ENCODE measurements around the gene ECE2.

DNA sequence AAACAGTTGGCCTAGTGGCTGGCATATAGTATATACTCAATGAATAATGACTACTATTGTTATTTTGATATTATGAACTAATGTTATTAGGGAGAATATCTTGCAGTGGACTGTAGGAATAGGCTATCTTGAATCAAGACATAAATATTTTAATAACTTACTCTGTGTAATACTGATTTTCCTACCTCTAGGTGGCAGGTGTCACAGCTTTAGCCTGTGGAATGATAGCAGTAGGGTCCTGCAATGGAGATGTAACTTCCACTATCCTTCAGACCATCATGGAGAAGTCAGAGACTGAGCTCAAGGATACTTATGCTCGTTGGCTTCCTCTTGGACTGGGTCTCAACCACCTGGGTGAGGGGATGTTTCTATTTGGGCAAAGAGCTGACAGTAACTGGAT is 29.8 kb downstream of the ECE2 start:
- no peak for TF ChIP-seq POLR2A (IDR thresholded peaks at IDR 0.05)
- TF ChIP-seq, protein P1, sequence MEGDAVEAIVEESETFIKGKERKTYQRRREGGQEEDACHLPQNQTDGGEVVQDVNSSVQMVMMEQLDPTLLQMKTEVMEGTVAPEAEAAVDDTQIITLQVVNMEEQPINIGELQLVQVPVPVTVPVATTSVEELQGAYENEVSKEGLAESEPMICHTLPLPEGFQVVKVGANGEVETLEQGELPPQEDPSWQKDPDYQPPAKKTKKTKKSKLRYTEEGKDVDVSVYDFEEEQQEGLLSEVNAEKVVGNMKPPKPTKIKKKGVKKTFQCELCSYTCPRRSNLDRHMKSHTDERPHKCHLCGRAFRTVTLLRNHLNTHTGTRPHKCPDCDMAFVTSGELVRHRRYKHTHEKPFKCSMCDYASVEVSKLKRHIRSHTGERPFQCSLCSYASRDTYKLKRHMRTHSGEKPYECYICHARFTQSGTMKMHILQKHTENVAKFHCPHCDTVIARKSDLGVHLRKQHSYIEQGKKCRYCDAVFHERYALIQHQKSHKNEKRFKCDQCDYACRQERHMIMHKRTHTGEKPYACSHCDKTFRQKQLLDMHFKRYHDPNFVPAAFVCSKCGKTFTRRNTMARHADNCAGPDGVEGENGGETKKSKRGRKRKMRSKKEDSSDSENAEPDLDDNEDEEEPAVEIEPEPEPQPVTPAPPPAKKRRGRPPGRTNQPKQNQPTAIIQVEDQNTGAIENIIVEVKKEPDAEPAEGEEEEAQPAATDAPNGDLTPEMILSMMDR (IDR thresholded peaks at IDR 0.05) = peak in 9 of 12 donors; percentile 6 to 39 (median 28)

Data from heart left ventricle (tissue), 13 donors.